NCI-H2227 treated with DMSO at 0.1 percent for 48 hours (cell line): ENCODE data around the gene LILRB3.
A peak's percentile ranks its signal among the peaks of the same experiment; 100 is the strongest.
"Not testable (repeated sequence)": the region's sequence is repeated elsewhere in the genome, so short reads cannot be mapped to it uniquely, and the experiment has no call there.

Experiments used
- DNase-seq: peaks from one replicate; lab custom pipeline; 2025; lab: John Stamatoyannopoulos, UW

Gene LILRB3

GRCh38 chr19:54209811-54210494 lies 12.9 kb downstream of the LILRB3 start:
- peak; percentile 62 for DNase-seq

- no peak for DNase-seq
Observed at GRCh38 chr19:54209058-54209810, 13.6 kb downstream of the LILRB3 start.

- no peak for DNase-seq
Observed at GRCh38 chr19:54208784-54209057, 14.1 kb downstream of the LILRB3 start.

- DNase-seq, result no peak
Observed at GRCh38 chr19:54207983-54208783, 14.6 kb downstream of the LILRB3 start.

- no peak for DNase-seq
Observed at GRCh38 chr19:54207676-54207982, 15.2 kb downstream of the LILRB3 start.

GRCh38 chr19:54207193-54207592 lies 15.6 kb downstream of the LILRB3 start:
- DNase-seq, result not testable (repeated sequence)

- no peak for DNase-seq
Observed at GRCh38 chr19:54206831-54207177, 16.0 kb downstream of the LILRB3 start.

GRCh38 chr19:54206030-54206830 lies 16.6 kb downstream of the LILRB3 start:
- DNase-seq, result no peak

GRCh38 chr19:54204767-54205468 lies 17.9 kb downstream of the LILRB3 start:
- no peak for DNase-seq

- no peak for DNase-seq
Observed at GRCh38 chr19:54203151-54203611, 19.6 kb downstream of the LILRB3 start.

GRCh38 chr19:54201980-54202379 lies 20.8 kb downstream of the LILRB3 start:
- DNase-seq, result no peak

GRCh38 chr19:54201172-54201701 lies 21.6 kb downstream of the LILRB3 start:
- no peak for DNase-seq

GRCh38 chr19:54199401-54199800 lies 23.4 kb downstream of the LILRB3 start:
- DNase-seq, result no peak

GRCh38 chr19:54197121-54197520 lies 25.7 kb downstream of the LILRB3 start:
- DNase-seq, result no peak

GRCh38 chr19:54196536-54196935 lies 26.3 kb downstream of the LILRB3 start:
- no peak for DNase-seq

- DNase-seq, result not testable (repeated sequence)
Observed at GRCh38 chr19:54194463-54194862, 28.3 kb downstream of the LILRB3 start.

GRCh38 chr19:54193011-54193410 lies 29.8 kb downstream of the LILRB3 start:
- no peak for DNase-seq

GRCh38 chr19:54191811-54192453 lies 30.9 kb downstream of the LILRB3 start:
- DNase-seq, result no peak

- DNase-seq, result peak; percentile 99
Observed at GRCh38 chr19:54191011-54191810, 31.6 kb downstream of the LILRB3 start, which contains the start of gene TSEN34. Gene TSEN34 (plus strand): TSS chr19:54191308. CDS start chr19:54191365, 57 bp downstream.

GRCh38 chr19:54190503-54191010 lies 32.2 kb downstream of the LILRB3 start:
- DNase-seq, result peak; percentile 100
